Right ventricle myocardium inferior (tissue), 1 donor: ENCODE data around the gene PHF21B. TPM values are rescaled to one million over a fixed set of nuclear protein-coding genes. Genes with fewer than 3 reads are reported as not detected.
A peak's percentile ranks its signal among the peaks of the same experiment; 100 is the strongest.

Source experiments
- ATAC-seq: fragments of 200-7000 bp; cut with Tn5 transposase; one replicate; pipeline ENCODE4 v1.9.1; 2020; ENCODE audit warnings: mild to moderate bottlenecking, moderate library complexity
- DNase-seq: peaks from one replicate; pipeline ENCODE4 v3.0.0; 2021; ENCODE audit errors: missing footprints
- intact Hi-C: fragments of 100-400 bp; cut with DNase I; formaldehyde crosslinking; loops from one replicate; pipeline ENCODE4 v1.11.0; 2022
- total RNA-seq: library from RNA; stranded (reverse); fragmentation: NEBNext Ultra II Directional; extraction: Animal tissue kit (Norgen Biotek cat#: 25700); gene quantifications from one replicate; pipeline ENCODE4 v1.2.1, GENCODE V29; 2021
- donor health status: DM: no; HTN: yes; CAD: no; lungs with severe emphysema.

The PHF21B gene
- total RNA-seq, 1 donor from 2014 or later: not detected

GRCh38 chr22:44995715-44996114 is 14.1 kb downstream of the PHF21B start:
- DNase-seq: no peak
- intact Hi-C loops: no loop called here
- no peak for ATAC-seq

GRCh38 chr22:44995105-44995514 is 14.7 kb downstream of the PHF21B start:
- peak; percentile 46 for ATAC-seq
- no peak for DNase-seq
- intact Hi-C loops: no loop called here

GRCh38 chr22:44994399-44995104 is 15.3 kb downstream of the PHF21B start:
- intact Hi-C loops: no loop called here
- ATAC-seq: no peak
- DNase-seq: no peak

DNA sequence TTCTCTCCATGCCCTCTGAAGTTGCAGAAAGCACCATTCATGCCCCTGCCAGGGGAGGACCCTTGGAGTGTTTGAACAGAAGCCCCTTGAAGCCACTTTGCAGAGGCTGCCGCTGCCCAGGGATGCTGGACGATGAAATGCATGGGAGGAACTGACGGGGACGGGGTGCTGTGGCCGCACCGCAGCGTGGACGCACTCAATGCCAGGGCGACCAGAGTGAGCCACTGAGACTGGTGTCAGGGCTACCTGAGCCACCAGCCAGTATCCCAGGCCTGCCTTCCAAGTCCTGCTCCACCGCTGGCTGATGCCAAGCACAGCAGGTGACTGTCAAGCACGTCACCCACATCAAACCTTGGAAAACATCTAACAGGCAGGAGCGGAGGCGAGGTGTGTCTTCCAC is 17.6 kb downstream of the PHF21B start:
- DNase-seq: no peak
- intact Hi-C loops: no loop called here
- ATAC-seq: no peak

DNA sequence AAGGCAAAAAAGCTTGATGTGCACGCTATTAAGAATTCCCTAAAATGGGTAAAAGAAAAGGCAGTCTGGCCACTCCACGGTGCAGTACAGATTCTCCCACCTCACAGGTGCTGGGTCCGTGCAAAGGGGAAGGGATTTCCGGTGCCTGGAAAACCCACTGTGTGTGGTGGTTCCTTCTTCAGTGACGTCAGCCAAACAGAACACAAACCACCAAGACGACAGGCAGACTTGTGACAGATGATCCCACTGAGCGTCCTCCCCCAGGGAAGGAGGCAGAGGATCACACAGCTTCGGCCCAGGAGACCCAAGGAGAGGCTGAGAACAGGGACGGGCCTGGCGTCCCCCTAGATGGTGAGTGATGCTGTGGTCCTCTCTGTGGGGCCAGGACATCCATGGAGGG is 18.6 kb downstream of the PHF21B start:
- no peak for ATAC-seq
- DNase-seq: no peak
- intact Hi-C loops: no loop called here

DNA sequence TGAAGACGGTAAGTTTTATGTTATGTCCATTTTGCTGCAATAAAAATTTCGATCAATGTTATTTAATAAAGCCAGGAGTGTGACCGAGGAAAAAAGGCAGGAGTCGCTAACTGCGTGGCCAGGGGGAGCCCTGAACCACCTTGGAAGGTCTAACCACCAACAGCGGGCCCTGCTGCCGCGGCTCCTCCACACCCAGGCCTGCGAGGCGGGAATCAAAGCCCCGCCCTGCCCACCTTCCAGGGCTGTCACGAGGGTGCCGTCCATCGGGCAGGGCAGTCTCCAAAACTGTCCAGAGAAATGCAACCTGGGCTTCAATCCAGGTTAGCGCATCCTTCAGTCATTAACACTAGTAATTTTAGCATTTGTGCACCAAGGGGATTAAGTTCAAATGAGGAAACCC is 19.0 kb downstream of the PHF21B start:
- ATAC-seq: no peak
- no peak for DNase-seq
- intact Hi-C loops: no loop called here

GRCh38 chr22:44990328-44990727 is 19.5 kb downstream of the PHF21B start:
- intact Hi-C loops: no loop called here
- ATAC-seq (no peak), DNase-seq (no peak)

GRCh38 chr22:44988671-44989070 is 21.1 kb downstream of the PHF21B start:
- ATAC-seq: no peak
- DNase-seq: peak; percentile 18
- intact Hi-C loops: no loop called here

- intact Hi-C loops: no loop called here
- DNase-seq: no peak
These were observed 22.9 kb downstream of the PHF21B start for GRCh38 chr22:44986926-44987325.

GRCh38 chr22:44985906-44986527 is 23.8 kb downstream of the PHF21B start:
- DNase-seq (peak; percentile 16), ATAC-seq (no peak)
- intact Hi-C loops: no loop called here

More at GRCh38 chr22:44986926-44987325, 22.9 kb downstream of the PHF21B start:
- no peak for ATAC-seq

- intact Hi-C loops: no loop called here
- no peak for ATAC-seq
- DNase-seq: no peak
These were observed 25.8 kb downstream of the PHF21B start for GRCh38 chr22:44983878-44984482.

DNA sequence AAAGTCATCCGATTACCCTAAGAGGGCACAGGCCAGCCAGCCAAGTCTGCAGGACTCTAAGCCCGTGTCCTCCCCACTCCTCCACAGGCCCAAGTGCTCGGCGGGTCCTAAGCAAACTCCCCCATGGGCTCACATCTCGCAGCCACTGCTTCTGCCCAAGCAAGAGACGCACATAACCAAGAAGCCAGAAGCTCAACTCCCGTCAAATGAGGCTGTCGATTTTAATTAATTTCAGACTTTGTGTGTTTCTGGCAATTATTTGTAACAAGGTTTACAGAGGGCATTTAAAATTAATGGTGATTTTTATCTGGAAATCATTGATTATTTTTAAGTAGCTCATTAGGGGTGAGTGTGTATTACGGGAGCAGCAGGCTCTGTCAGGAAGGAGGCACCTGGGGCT is 27.4 kb downstream of the PHF21B start:
- ATAC-seq (no peak), DNase-seq (no peak)
- intact Hi-C loops: no loop called here

GRCh38 chr22:44981857-44982256 is 27.9 kb downstream of the PHF21B start:
- no peak for ATAC-seq
- peak; percentile 51 for DNase-seq
- intact Hi-C loops: no loop called here

GRCh38 chr22:44979154-44979553 is 30.7 kb downstream of the PHF21B start:
- ATAC-seq: no peak
- intact Hi-C loops: loop anchor here (10.0 kb wide), 1 partner anchor 126 kb away; no protein-coding TSS in a partner anchor
- DNase-seq: no peak

DNA sequence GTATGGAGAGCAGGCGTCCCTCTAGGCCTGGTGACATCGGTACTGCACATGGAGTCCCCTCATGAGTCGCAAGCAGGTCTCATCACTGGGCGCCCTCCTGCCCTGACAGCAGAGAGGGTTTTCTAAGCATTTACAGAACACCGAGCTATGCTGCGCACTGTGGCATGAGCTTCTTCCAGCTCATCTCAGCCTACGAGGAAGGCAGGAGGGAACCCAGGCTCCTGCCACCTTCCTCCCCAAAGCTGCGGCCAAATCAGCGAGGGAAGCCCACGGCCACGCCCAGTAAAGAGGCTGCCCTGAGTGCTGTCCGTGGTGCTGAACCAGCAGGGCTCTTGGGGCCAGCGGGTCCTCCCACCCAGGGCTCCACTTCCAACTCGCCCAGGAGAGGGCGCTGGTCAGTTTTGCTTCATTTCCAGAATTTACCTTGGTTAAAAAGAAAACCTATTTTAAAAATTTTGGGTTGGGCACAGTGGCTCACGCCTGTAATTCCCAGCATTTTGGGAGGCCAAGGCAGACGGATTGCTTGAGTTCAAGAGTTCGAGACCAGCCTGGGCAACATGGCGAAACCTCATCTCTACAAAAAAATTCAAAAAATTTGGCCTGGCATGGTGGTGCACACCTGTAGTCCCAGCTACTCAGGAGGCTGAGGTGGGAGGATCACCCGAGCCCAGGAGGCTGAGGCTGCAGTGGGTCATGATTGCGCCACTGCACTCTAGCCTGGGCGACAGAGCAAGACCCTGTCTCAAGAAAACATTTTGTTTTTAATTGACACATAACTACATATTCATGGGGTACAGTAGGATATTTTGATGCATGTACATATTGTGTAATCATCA is 34.2 kb downstream of the PHF21B start:
- DNase-seq (peak; percentile 83), ATAC-seq (peak; percentile 76)
- intact Hi-C loops: loop anchor here (10.0 kb wide), 1 partner anchor 129 kb away; no protein-coding TSS in a partner anchor

GRCh38 chr22:44974454-44974853 is 35.4 kb downstream of the PHF21B start:
- no peak for ATAC-seq
- intact Hi-C loops: loop anchor here (10.0 kb wide), 1 partner anchor 130 kb away; no protein-coding TSS in a partner anchor
- DNase-seq: peak; percentile 31

DNA sequence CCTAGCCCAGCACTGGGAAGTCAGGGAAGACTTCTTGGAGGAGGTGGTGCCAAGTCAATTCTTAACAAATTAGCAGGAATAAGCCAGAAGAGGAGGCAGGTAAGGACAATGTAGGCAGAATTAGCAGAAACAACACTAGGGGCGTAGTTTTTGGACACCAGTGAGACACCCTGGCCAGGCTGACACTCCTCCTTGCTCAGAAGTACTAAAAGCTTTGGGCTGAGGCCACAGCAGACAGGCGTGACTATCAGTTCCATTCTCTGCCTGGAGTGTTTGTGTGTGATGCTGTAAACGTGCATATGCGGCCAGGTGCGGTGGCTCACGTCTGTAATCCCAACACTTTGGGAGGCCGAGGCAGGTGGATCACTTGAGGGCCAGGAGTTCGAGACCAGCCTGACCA is 36.0 kb downstream of the PHF21B start:
- intact Hi-C loops: loop anchor here (10.0 kb wide), 1 partner anchor 131 kb away; no protein-coding TSS in a partner anchor
- no peak for ATAC-seq
- DNase-seq: peak; percentile 26

DNA sequence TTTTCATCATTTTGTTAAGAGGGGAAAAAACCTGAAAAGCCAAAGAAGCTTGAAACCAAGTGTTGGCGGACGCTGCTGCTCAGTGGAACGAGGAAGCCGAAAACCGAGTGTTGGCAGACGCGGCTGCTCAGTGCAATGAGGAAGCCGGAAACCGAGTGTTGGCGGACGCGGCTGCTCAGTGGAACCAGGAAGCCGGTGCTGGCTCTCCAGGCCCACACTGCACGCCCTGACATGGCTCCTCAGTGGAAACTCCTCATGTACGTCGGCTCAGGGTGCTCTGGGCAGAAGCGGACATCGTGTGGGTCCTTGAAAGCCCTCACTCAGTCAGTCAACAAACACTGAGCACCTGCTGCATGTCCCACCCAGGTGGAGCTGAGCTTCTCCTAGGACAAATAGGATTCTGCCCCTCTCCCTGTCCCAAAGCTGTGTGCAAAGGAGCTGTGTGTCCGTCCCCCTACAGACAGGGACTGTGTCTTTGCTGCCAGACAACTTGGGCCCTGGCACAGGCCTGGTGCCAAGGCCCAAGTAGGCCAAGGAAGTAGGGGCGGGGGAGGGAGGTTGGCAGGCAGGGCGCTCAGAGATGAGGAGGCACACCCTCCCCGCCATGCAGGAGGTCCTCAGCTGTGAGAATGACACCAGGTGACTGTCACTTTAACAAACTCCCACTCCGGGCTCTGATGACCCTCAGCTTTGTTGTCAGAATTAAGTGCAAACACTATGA is 37.3 kb downstream of the PHF21B start:
- ATAC-seq (no peak), DNase-seq (peak; percentile 15)
- intact Hi-C loops: loop anchor here (10.0 kb wide), 1 partner anchor 132 kb away; no protein-coding TSS in a partner anchor
